Neuronal stem cell (in vitro differentiated cells): Measurements from ENCODE around the gene SORL1.

Experiments
- DNase-seq: peaks from one replicate; pipeline ENCODE4 v3.0.0-alpha.2; 2013; ENCODE audit warnings: low spot score
- H2AFZ ChIP-seq: one replicate; pipeline ENCODE4 v1.6.1; 2013; ENCODE audit warnings: mild to moderate bottlenecking, low read length, inconsistent platforms
- H2AK5ac ChIP-seq: 2 replicates; pipeline ENCODE4 v1.6.1; 2013; ENCODE audit warnings: low read depth, mild to moderate bottlenecking, inconsistent platforms, low read length, moderate library complexity, mixed read lengths
- H2BK120ac ChIP-seq: 2 replicates; pipeline ENCODE4 v1.6.1; 2013; ENCODE audit warnings: low read depth, mild to moderate bottlenecking, inconsistent platforms, low read length, moderate library complexity, mixed read lengths
- H2BK12ac ChIP-seq: one replicate; pipeline ENCODE4 v1.6.1; 2013; ENCODE audit warnings: low read length, inconsistent platforms
- H2BK15ac ChIP-seq: 2 replicates; pipeline ENCODE4 v1.6.1; 2013; ENCODE audit warnings: mild to moderate bottlenecking, low read length, inconsistent platforms, mixed read lengths
- H2BK5ac ChIP-seq: one replicate; pipeline ENCODE4 v1.6.1; 2013; ENCODE audit warnings: inconsistent platforms, mild to moderate bottlenecking, low read length, moderate library complexity
- H3K14ac ChIP-seq: one replicate; pipeline ENCODE4 v1.6.1; 2013; ENCODE audit warnings: low read length, inconsistent platforms
- H3K18ac ChIP-seq: 2 replicates; pipeline ENCODE4 v1.6.1; 2013; ENCODE audit warnings: low read length, inconsistent platforms
- H3K23ac ChIP-seq: 2 replicates; pipeline ENCODE4 v1.6.1; 2013; ENCODE audit warnings: low read depth, mild to moderate bottlenecking, mixed read lengths, low read length, inconsistent platforms; ENCODE audit not compliant: poor library complexity
- H3K27ac ChIP-seq: replicated peaks from 3 replicates; pipeline ENCODE4 v1.5.1; 2013; ENCODE audit warnings: low read length, inconsistent platforms
- H3K27me3 ChIP-seq, 3 experiments: 2 replicates each; pipeline ENCODE4 v1.6.1; 2013; ENCODE audit warnings: low read length in 3 of 3, mild to moderate bottlenecking in 2 of 3, inconsistent platforms in 1 of 3, low read depth in 1 of 3, mixed read lengths in 1 of 3, moderate library complexity in 1 of 3; ENCODE audit not compliant: control insufficient read depth in 3 of 3, insufficient read depth in 3 of 3
- H3K36me3 ChIP-seq, 2 donors: replicated peaks in 1 of 2; 2 replicates each; pipeline ENCODE4 v1.6.1; 2013; ENCODE audit warnings: low read length in 2 of 2; ENCODE audit not compliant: control insufficient read depth in 2 of 2, insufficient read depth in 2 of 2
- H3K4ac ChIP-seq: 2 replicates; pipeline ENCODE4 v1.6.1; 2013; ENCODE audit warnings: inconsistent platforms, mild to moderate bottlenecking, low read length, moderate library complexity
- H3K4me1 ChIP-seq, 2 donors: 1 replicate in 1 of 2; 2 replicates in 1 of 2; pipeline ENCODE4 v1.6.1; 2013; ENCODE audit warnings: low read length in 2 of 2, low read depth in 1 of 2; ENCODE audit not compliant: control insufficient read depth in 2 of 2, insufficient read depth in 1 of 2
- H3K4me2 ChIP-seq: one replicate; pipeline ENCODE4 v1.6.1; 2013; ENCODE audit warnings: mild to moderate bottlenecking, low read length, inconsistent platforms; ENCODE audit not compliant: insufficient read depth, poor library complexity, severe bottlenecking
- H3K4me3 ChIP-seq, 2 donors: 2 replicates each; pipeline ENCODE4 v1.5.1; 2013; ENCODE audit warnings: low read length in 2 of 2, mild to moderate bottlenecking in 2 of 2, inconsistent platforms in 1 of 2, moderate library complexity in 1 of 2
- H3K79me1 ChIP-seq: one replicate; pipeline ENCODE4 v1.6.1; 2013; ENCODE audit warnings: low read depth, mild to moderate bottlenecking, inconsistent platforms, low read length, moderate library complexity
- H3K9ac ChIP-seq: one replicate; pipeline ENCODE4 v1.6.1; 2013; ENCODE audit warnings: mild to moderate bottlenecking, low read depth, low read length, inconsistent platforms; ENCODE audit not compliant: poor library complexity
- H3K9me3 ChIP-seq, 2 donors: replicated peaks in 1 of 2; 2 replicates each; pipeline versions ENCODE3 to v1.6.1; 2013; ENCODE audit warnings: low read length in 2 of 2, mild to moderate bottlenecking in 2 of 2, inconsistent platforms in 1 of 2, low read depth in 1 of 2, mixed read lengths in 1 of 2, moderate library complexity in 1 of 2; ENCODE audit not compliant: control insufficient read depth in 2 of 2, insufficient read depth in 1 of 2
- H4K8ac ChIP-seq: one replicate; pipeline ENCODE4 v1.6.1; 2013; ENCODE audit warnings: low read depth, mild to moderate bottlenecking, inconsistent platforms, low read length, moderate library complexity
- H4K91ac ChIP-seq: one replicate; pipeline ENCODE4 v1.6.1; 2013; ENCODE audit warnings: low read length, low read depth, mild to moderate bottlenecking, inconsistent platforms; ENCODE audit not compliant: poor library complexity
- WGBS, 2 donors: extraction: QIAGEN DNeasy Blood & Tissue Kit; methylation state at CpG; one replicate each; pipeline ENCODE4 v1.1.7; 2013; ENCODE audit warnings: missing lambda C conversion rate in 2 of 2, mixed read lengths in 1 of 2; ENCODE audit not compliant: insufficient read length in 2 of 2, insufficient replicate concordance in 1 of 2; ENCODE audit errors: extremely low coverage in 2 of 2; 5-methylcytosine and 5-hydroxymethylcytosine counted together

Gene SORL1

GRCh38 chr11:121563003-121563402 is 110.9 kb downstream of the SORL1 start:
- H3K9me3 ChIP-seq = no peaks in the 10 kb centered on the region
- H2BK15ac ChIP-seq = no peak overlapping the region
- peaks cover 8 to 42% of the 10 kb centered on the region in 2 donors for H3K36me3 ChIP-seq
- no peak overlapping the region for H3K18ac ChIP-seq
- H2BK120ac ChIP-seq = no peak overlapping the region
- H4K91ac ChIP-seq = no peak overlapping the region
- no peak for DNase-seq
- no peak overlapping the region for H2AFZ ChIP-seq
- H3K27me3 ChIP-seq = no peaks in the 10 kb centered on the region
- WGBS, 2 donors = no CpG with 5 or more reads among the region's 4 CpGs
- H2AK5ac ChIP-seq = no peak overlapping the region
- H3K4me2 ChIP-seq = no peak overlapping the region
- H2BK5ac ChIP-seq = no peak overlapping the region
- H3K4me1 ChIP-seq = peaks cover 2 to 5% of the 10 kb centered on the region in 2 donors
- no peak overlapping the region for H3K9ac ChIP-seq
- no peak overlapping the region for H3K27ac ChIP-seq
- no peak overlapping the region for H2BK12ac ChIP-seq
- no peaks in the 10 kb centered on the region for H3K79me1 ChIP-seq
- no peak overlapping the region for H3K4me3 ChIP-seq
- no peak overlapping the region for H3K4ac ChIP-seq
- H3K14ac ChIP-seq = no peak overlapping the region
- no peak overlapping the region for H4K8ac ChIP-seq
- H3K23ac ChIP-seq = no peak overlapping the region

- DNase-seq = no peak
Observed at GRCh38 chr11:121563900-121564822, 112.0 kb downstream of the SORL1 start.

GRCh38 chr11:121564948-121565684 is 113.0 kb downstream of the SORL1 start:
- no peaks in the 10 kb centered on the region for H3K27me3 ChIP-seq
- peaks cover 2 to 25% of the 10 kb centered on the region in 2 donors for H3K36me3 ChIP-seq
- H2BK5ac ChIP-seq = no peak overlapping the region
- no peak overlapping the region for H2AFZ ChIP-seq
- DNase-seq = no peak
- no peak overlapping the region for H3K14ac ChIP-seq
- no peak overlapping the region for H2AK5ac ChIP-seq
- H3K4ac ChIP-seq = no peak overlapping the region
- H3K27ac ChIP-seq = no peak overlapping the region
- no peaks in the 10 kb centered on the region for H3K79me1 ChIP-seq
- WGBS, 2 donors = no CpG with 5 or more reads among the region's 5 CpGs
- no peak overlapping the region for H3K23ac ChIP-seq
- no peaks in the 10 kb centered on the region for H3K9me3 ChIP-seq
- H3K18ac ChIP-seq = no peak overlapping the region
- H3K4me3 ChIP-seq = no peak overlapping the region
- no peak overlapping the region for H3K9ac ChIP-seq
- no peak overlapping the region for H2BK120ac ChIP-seq
- no peak overlapping the region for H3K4me2 ChIP-seq
- H2BK15ac ChIP-seq = no peak overlapping the region
- H3K4me1 ChIP-seq = peaks cover 2 to 3% of the 10 kb centered on the region in 2 donors
- no peak overlapping the region for H4K8ac ChIP-seq
- H2BK12ac ChIP-seq = no peak overlapping the region
- H4K91ac ChIP-seq = no peak overlapping the region

More at GRCh38 chr11:121563900-121564822, 112.0 kb downstream of the SORL1 start:
- Histone ChIP-seq H3K4me2 (no peak overlapping the region), H3K4me1 (peaks cover 2 to 5% of the 10 kb centered on the region in 2 donors), H2BK15ac (no peak overlapping the region), H3K9ac (no peak overlapping the region), H3K14ac (no peak overlapping the region), H2BK12ac (no peak overlapping the region), H3K4ac (no peak overlapping the region), H2AK5ac (no peak overlapping the region), H2AFZ (no peak overlapping the region), H3K27ac (no peak overlapping the region), H3K9me3 (no peaks in the 10 kb centered on the region), H3K23ac (no peak overlapping the region), H3K4me3 (no peak overlapping the region), H3K36me3 (peaks cover 4 to 32% of the 10 kb centered on the region in 2 donors), H4K91ac (no peak overlapping the region), H4K8ac (no peak overlapping the region), H3K27me3 (no peaks in the 10 kb centered on the region), H3K18ac (no peak overlapping the region), H3K79me1 (no peaks in the 10 kb centered on the region), H2BK5ac (no peak overlapping the region), H2BK120ac (no peak overlapping the region)
- WGBS, 2 donors = no CpG with 5 or more reads among the region's 8 CpGs
